Activated CD8-positive, alpha-beta T cell treated with anti-CD3 and anti-CD28 coated beads for 36 hours (primary cell): ENCODE data around the gene MYBBP1A. TPM values are rescaled to one million over a fixed set of nuclear protein-coding genes. Genes with fewer than 3 reads are reported as not detected.

Source experiments
- ATAC-seq: fragments of 200-7000 bp; cut with Tn5 transposase; one replicate; pipeline ENCODE4 v1.10.0; 2021; ENCODE audit warnings: mild to moderate bottlenecking, moderate library complexity
- CTCF ChIA-PET: fragments of 350-600 bp; sonication (Branson Sonifier 250); formaldehyde crosslinking; loops from one replicate; lab custom pipeline; 2021; ENCODE audit warnings: antibody characterized with exemption; lab: Charles Lee
- POLR2A ChIA-PET: fragments of 350-600 bp; sonication (Branson Sonifier 250); formaldehyde crosslinking; loops from one replicate; lab custom pipeline; 2021; ENCODE audit warnings: antibody characterized with exemption; lab: Charles Lee
- DNase-seq: peaks from one replicate; pipeline ENCODE4 v3.0.0-alpha.2; 2020
- H3K27ac Mint-ChIP-seq: one replicate; pipeline ENCODE4 v1.8.0; 2021; ENCODE audit warnings: mild to moderate bottlenecking, mixed read lengths
- H3K27me3 Mint-ChIP-seq: one replicate; pipeline ENCODE4 v1.8.0; 2021; ENCODE audit warnings: mixed read lengths
- H3K36me3 Mint-ChIP-seq: one replicate; pipeline ENCODE4 v1.8.0; 2021; ENCODE audit warnings: low read depth, mixed read lengths
- H3K4me1 Mint-ChIP-seq: one replicate; pipeline ENCODE4 v1.8.0; 2021; ENCODE audit warnings: low read depth, mixed read lengths
- H3K4me3 Mint-ChIP-seq: one replicate; pipeline ENCODE4 v1.8.0; 2021; ENCODE audit warnings: mild to moderate bottlenecking, moderate library complexity, mixed read lengths
- H3K9me3 Mint-ChIP-seq: one replicate; pipeline ENCODE4 v1.8.0; 2021; ENCODE audit warnings: mixed read lengths
- intact Hi-C: fragments of 100-400 bp; cut with micrococcal nuclease; formaldehyde crosslinking; loops from one replicate; pipeline ENCODE4 v1.10.0; 2022
- total RNA-seq, 2 experiments: library from RNA; stranded (reverse); gene quantifications; one replicate each; pipeline ENCODE4 v1.2.3, GENCODE V29; 2021
- TF ChIP-seq, protein P1 (sequence below): fragments of 200-600 bp; IDR thresholded peaks from one replicate; pipeline ENCODE4 v1.8.0; 2022; ENCODE audit warnings: antibody characterized with exemption, mild to moderate bottlenecking

MYBBP1A gene
- total RNA-seq, 2 experiments from 2014 or later, result 104 to 107 TPM

DNA sequence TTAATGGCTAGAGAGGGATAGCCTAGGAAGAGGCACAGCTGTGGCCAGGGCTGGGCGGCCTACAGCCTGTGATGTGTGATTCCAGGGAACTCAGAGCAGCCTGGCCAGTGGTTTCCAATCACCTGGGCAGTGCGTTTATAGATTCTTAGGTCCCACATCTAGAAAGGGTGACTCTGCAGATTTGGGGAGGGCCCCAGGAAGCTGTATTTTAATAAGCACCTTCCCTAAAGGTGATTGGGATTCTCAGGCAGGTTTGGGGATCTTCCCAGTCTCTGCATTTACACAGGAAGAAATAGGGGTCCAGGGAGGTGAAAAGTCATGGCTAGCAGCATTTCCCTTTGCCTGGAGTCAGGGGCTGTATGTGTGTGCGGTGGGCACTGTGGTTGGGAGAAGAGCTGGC is 47.0 kb downstream of the MYBBP1A start:
- ATAC-seq, result no peak
- Mint-ChIP-seq H3K9me3 (no peaks in the 10 kb centered on the region), H3K4me3 (no peak overlapping the region), H3K4me1 (peaks cover 31% of the 10 kb centered on the region), H3K27ac (no peak overlapping the region), H3K36me3 (no peaks in the 10 kb centered on the region), H3K27me3 (no peaks in the 10 kb centered on the region)
- DNase-seq, result no peak
- POLR2A ChIA-PET, result interaction anchor here (0.7 kb wide), 1 partner anchor 26 kb away, joined by 3 read pairs; no protein-coding TSS in a partner anchor
- intact Hi-C loops, result no loop called here
- CTCF ChIA-PET, result interaction anchor here (1.2 kb wide), 1 partner anchor 59 kb away, joined by 5 read pairs; no protein-coding TSS in a partner anchor
- TF ChIP-seq, protein P1, sequence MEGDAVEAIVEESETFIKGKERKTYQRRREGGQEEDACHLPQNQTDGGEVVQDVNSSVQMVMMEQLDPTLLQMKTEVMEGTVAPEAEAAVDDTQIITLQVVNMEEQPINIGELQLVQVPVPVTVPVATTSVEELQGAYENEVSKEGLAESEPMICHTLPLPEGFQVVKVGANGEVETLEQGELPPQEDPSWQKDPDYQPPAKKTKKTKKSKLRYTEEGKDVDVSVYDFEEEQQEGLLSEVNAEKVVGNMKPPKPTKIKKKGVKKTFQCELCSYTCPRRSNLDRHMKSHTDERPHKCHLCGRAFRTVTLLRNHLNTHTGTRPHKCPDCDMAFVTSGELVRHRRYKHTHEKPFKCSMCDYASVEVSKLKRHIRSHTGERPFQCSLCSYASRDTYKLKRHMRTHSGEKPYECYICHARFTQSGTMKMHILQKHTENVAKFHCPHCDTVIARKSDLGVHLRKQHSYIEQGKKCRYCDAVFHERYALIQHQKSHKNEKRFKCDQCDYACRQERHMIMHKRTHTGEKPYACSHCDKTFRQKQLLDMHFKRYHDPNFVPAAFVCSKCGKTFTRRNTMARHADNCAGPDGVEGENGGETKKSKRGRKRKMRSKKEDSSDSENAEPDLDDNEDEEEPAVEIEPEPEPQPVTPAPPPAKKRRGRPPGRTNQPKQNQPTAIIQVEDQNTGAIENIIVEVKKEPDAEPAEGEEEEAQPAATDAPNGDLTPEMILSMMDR, result no peak

DNA sequence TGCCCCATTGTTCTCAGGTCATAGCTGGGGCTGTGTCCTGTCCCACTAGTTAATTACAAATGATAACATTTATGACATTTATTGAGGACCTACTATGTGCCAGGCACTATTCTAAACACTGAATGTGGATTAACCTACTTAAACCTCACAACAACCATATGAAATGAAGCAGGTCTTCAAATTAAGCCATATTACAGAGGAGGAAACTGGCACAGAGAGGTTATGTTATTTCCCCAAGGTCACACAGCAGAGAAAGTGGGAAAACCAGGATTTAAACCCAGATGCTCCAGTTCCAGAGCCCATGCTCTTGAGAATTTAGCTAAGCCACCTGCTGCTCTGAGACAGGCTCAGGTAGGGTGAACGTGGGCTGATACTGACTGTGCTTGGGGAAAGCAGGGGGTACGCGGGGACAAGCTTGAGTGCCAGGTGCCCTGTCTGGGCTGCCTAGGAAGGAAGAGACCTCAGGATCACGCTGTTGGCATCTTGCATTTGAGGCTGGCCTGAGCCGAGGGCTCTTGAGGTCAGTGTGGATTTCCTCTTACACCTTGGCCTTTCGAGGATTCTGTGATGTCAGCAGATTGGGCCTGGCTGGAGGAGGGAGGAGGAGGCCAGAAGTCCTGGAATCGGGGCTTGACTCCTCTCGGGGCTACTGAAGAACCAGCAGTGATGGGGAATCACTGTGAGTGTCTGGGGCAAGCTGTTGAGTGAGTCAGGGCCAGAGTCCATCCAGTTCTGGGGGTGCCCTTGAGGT is 47.6 kb downstream of the MYBBP1A start:
- ChIA-PET CTCF (no interaction called here), POLR2A (interaction anchor here (0.7 kb wide), 1 partner anchor 25 kb away, joined by 3 read pairs; no protein-coding TSS in a partner anchor)
- ATAC-seq (no peak), DNase-seq (no peak)
- Mint-ChIP-seq H3K4me3 (no peak overlapping the region), H3K4me1 (peaks cover 31% of the 10 kb centered on the region), H3K27me3 (peaks cover 4% of the 10 kb centered on the region), H3K9me3 (no peaks in the 10 kb centered on the region), H3K27ac (no peak overlapping the region), H3K36me3 (no peaks in the 10 kb centered on the region)
- intact Hi-C loops, result no loop called here
- TF ChIP-seq, protein P1, result no peak

DNA sequence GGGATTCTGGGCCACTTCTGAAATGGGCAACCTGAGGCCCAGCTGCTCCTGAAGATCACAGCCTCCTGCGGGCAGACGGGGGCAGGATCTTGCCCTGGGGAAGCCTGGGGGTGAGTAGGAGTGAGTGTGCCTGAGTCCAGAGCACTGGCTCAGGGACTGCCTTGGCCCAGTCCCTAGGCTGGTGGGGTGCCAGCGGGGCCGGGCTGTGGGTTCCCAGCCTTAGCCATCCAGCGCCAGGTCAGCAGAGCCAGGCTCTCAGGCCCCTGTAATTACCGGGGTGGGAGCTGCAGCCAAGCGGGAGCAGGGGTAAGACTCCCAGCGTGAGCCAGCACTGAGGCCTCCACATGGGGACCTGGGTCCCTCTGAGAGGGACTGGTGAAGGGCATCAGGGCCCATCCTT is 48.3 kb downstream of the MYBBP1A start:
- TF ChIP-seq, protein P1, result no peak
- peaks cover 31% of the 10 kb centered on the region for H3K4me1 Mint-ChIP-seq
- no peak overlapping the region for H3K4me3 Mint-ChIP-seq
- ATAC-seq, result no peak
- ChIA-PET POLR2A (no interaction called here), CTCF (no interaction called here)
- peaks cover 4% of the 10 kb centered on the region for H3K27me3 Mint-ChIP-seq
- intact Hi-C loops, result no loop called here
- H3K27ac Mint-ChIP-seq, result no peak overlapping the region
- H3K36me3 Mint-ChIP-seq, result no peaks in the 10 kb centered on the region
- DNase-seq, result no peak
- no peaks in the 10 kb centered on the region for H3K9me3 Mint-ChIP-seq

DNA sequence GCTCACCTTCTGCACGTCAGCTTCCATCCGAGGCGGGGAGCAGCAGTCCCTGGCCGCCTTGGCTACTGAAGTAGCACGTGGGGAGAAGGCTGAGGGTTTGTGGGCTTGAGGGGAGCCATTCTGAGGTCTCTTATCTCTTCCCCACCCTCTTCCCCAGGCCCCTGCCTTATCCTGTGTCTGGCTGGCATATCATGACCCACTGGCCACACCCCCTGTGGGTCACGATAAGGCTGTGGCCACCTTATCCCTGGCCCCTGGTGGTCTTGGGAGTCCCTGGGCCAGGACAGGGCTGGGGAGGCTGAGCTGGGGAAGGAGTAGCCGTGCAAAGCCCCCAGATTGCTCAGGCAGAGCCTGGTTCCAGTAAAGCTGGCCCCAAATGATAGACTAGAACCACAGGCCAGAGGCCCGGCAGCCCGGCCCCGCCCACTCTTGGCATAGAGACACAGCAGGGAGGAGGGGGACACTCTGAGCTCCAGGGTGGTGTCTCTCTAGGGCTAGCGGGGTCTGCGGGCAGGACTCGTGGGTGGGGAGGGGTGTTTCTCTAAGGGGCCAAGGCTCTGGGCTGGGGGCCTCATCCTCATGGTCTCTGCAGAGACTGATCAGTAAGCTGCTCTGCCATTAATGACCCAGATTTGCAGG is 48.9 kb downstream of the MYBBP1A start:
- no peak for ATAC-seq
- Mint-ChIP-seq H3K27me3 (peaks cover 9% of the 10 kb centered on the region), H3K36me3 (no peaks in the 10 kb centered on the region), H3K27ac (no peak overlapping the region), H3K9me3 (no peaks in the 10 kb centered on the region), H3K4me3 (no peak overlapping the region), H3K4me1 (peaks cover 31% of the 10 kb centered on the region)
- TF ChIP-seq, protein P1, result no peak
- ChIA-PET POLR2A (no interaction called here), CTCF (interaction anchor here (1.1 kb wide), 1 partner anchor 85 kb away, joined by 3 read pairs; no protein-coding TSS in a partner anchor)
- intact Hi-C loops, result no loop called here
- DNase-seq, result no peak

DNA sequence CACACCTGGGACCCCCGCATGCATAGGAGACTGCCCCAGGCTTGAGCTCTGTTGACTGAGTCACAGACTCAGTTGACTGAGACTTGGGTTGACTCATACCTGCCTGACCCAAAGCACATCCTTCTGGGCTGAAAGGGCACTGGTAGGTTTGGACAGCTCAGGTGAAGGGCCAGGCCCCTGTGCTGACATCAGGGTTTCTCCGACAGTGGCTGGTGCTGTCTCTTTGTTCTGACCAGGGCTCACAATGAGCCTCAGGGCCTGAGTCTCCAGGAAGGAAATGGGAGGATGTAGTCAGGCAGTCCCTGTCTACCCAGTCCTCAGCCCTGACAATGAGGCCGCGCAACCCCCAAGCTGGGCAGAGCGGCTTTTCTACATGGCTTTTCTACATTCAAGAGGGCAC is 50.0 kb downstream of the MYBBP1A start:
- H3K4me3 Mint-ChIP-seq, result no peak overlapping the region
- CTCF ChIA-PET, result interaction anchor here (1.2 to 1.4 kb wide), 3 partner anchors 60 to 84 kb away, joined by 3 to 9 read pairs (median 4); no protein-coding TSS in a partner anchor
- intact Hi-C loops, result no loop called here
- no peaks in the 10 kb centered on the region for H3K9me3 Mint-ChIP-seq
- TF ChIP-seq, protein P1, result no peak
- no peak for ATAC-seq
- POLR2A ChIA-PET, result interaction anchor here (1.6 kb wide), 1 partner anchor 12 kb away, joined by 4 read pairs; no protein-coding TSS in a partner anchor
- no peak for DNase-seq
- peaks cover 20% of the 10 kb centered on the region for H3K27me3 Mint-ChIP-seq
- no peaks in the 10 kb centered on the region for H3K36me3 Mint-ChIP-seq
- H3K27ac Mint-ChIP-seq, result no peak overlapping the region
- peaks cover 39% of the 10 kb centered on the region for H3K4me1 Mint-ChIP-seq
